Measurements from ENCODE around the gene PPP4R3A.
A peak's percentile ranks its signal among the peaks of the same experiment; 100 is the strongest.

Gene PPP4R3A

GRCh38 chr14:91484186-91484585, 25.9 kb downstream of the PPP4R3A start:
- Mint-ChIP-seq H3K27me3 (ENCODE audit: low read depth) (no peaks in the 10 kb centered on the region), H3K36me3 (ENCODE audit: low read depth) (peaks cover 51% of the 10 kb centered on the region), H3K27ac (no peak overlapping the region), H3K4me1 (ENCODE audit: low read depth) (peaks cover 24% of the 10 kb centered on the region), H3K4me3 (no peak overlapping the region), H3K9me3 (no peaks in the 10 kb centered on the region)

GRCh38 chr14:91482263-91483013, 27.7 kb downstream of the PPP4R3A start:
- Mint-ChIP-seq H3K27me3 (ENCODE audit: low read depth) (no peaks in the 10 kb centered on the region), H3K9me3 (no peaks in the 10 kb centered on the region), H3K4me3 (no peak overlapping the region), H3K4me1 (ENCODE audit: low read depth) (peaks cover 34% of the 10 kb centered on the region), H3K27ac (no peak overlapping the region), H3K36me3 (ENCODE audit: low read depth) (peaks cover 59% of the 10 kb centered on the region)

- H3K9me3 Mint-ChIP-seq, result no peaks in the 10 kb centered on the region
- H3K4me3 Mint-ChIP-seq, result no peak overlapping the region
- H3K4me1 Mint-ChIP-seq (ENCODE audit: low read depth), result peaks cover 32% of the 10 kb centered on the region
- H3K36me3 Mint-ChIP-seq (ENCODE audit: low read depth), result peaks cover 65% of the 10 kb centered on the region
- no peaks in the 10 kb centered on the region for H3K27me3 Mint-ChIP-seq (ENCODE audit: low read depth)
- peak overlapping the region; percentile 45 for H3K27ac Mint-ChIP-seq
These were observed 32.7 kb downstream of the PPP4R3A start for GRCh38 chr14:91477388-91477787.

- Mint-ChIP-seq H3K4me3 (no peak overlapping the region), H3K27me3 (ENCODE audit: low read depth) (no peaks in the 10 kb centered on the region), H3K9me3 (no peaks in the 10 kb centered on the region), H3K27ac (peak overlapping the region; percentile 15), H3K36me3 (ENCODE audit: low read depth) (peaks cover 55% of the 10 kb centered on the region), H3K4me1 (ENCODE audit: low read depth) (peaks cover 15% of the 10 kb centered on the region)
These were observed 37.1 kb downstream of the PPP4R3A start for GRCh38 chr14:91473046-91473445.

- peaks cover 52% of the 10 kb centered on the region for H3K36me3 Mint-ChIP-seq (ENCODE audit: low read depth)
- H3K27me3 Mint-ChIP-seq (ENCODE audit: low read depth), result no peaks in the 10 kb centered on the region
- no peak overlapping the region for H3K4me3 Mint-ChIP-seq
- peaks cover 20% of the 10 kb centered on the region for H3K4me1 Mint-ChIP-seq (ENCODE audit: low read depth)
- H3K27ac Mint-ChIP-seq, result no peak overlapping the region
- H3K9me3 Mint-ChIP-seq, result no peaks in the 10 kb centered on the region
These were observed 39.9 kb downstream of the PPP4R3A start for GRCh38 chr14:91470216-91470615.

- Mint-ChIP-seq H3K36me3 (ENCODE audit: low read depth) (peaks cover 48% of the 10 kb centered on the region), H3K27ac (no peak overlapping the region), H3K27me3 (ENCODE audit: low read depth) (no peaks in the 10 kb centered on the region), H3K4me3 (no peak overlapping the region), H3K4me1 (ENCODE audit: low read depth) (peaks cover 22% of the 10 kb centered on the region), H3K9me3 (no peaks in the 10 kb centered on the region)
These were observed 43.9 kb downstream of the PPP4R3A start for GRCh38 chr14:91466192-91466591.

- no peaks in the 10 kb centered on the region for H3K9me3 Mint-ChIP-seq
- H3K36me3 Mint-ChIP-seq (ENCODE audit: low read depth), result peaks cover 46% of the 10 kb centered on the region
- H3K4me3 Mint-ChIP-seq, result no peak overlapping the region
- H3K4me1 Mint-ChIP-seq (ENCODE audit: low read depth), result peaks cover 21% of the 10 kb centered on the region
- H3K27me3 Mint-ChIP-seq (ENCODE audit: low read depth), result no peaks in the 10 kb centered on the region
- H3K27ac Mint-ChIP-seq, result no peak overlapping the region
These were observed 45.4 kb downstream of the PPP4R3A start for GRCh38 chr14:91464615-91465205.

- Mint-ChIP-seq H3K36me3 (ENCODE audit: low read depth) (peaks cover 60% of the 10 kb centered on the region), H3K9me3 (no peaks in the 10 kb centered on the region), H3K27me3 (ENCODE audit: low read depth) (no peaks in the 10 kb centered on the region), H3K27ac (no peak overlapping the region), H3K4me3 (no peak overlapping the region), H3K4me1 (ENCODE audit: low read depth) (peaks cover 22% of the 10 kb centered on the region)
These were observed 51.5 kb downstream of the PPP4R3A start for GRCh38 chr14:91458612-91459011.

GRCh38 chr14:91456283-91456682, 53.8 kb downstream of the PPP4R3A start:
- Mint-ChIP-seq H3K27me3 (ENCODE audit: low read depth) (peaks cover 3% of the 10 kb centered on the region), H3K9me3 (no peaks in the 10 kb centered on the region), H3K27ac (no peak overlapping the region), H3K36me3 (ENCODE audit: low read depth) (peaks cover 46% of the 10 kb centered on the region), H3K4me3 (no peak overlapping the region), H3K4me1 (ENCODE audit: low read depth) (peaks cover 17% of the 10 kb centered on the region)

- Mint-ChIP-seq H3K9me3 (no peaks in the 10 kb centered on the region), H3K4me1 (ENCODE audit: low read depth) (peaks cover 13% of the 10 kb centered on the region), H3K27ac (no peak overlapping the region), H3K4me3 (no peak overlapping the region), H3K27me3 (ENCODE audit: low read depth) (peaks cover 6% of the 10 kb centered on the region), H3K36me3 (ENCODE audit: low read depth) (peaks cover 35% of the 10 kb centered on the region)
These were observed 55.5 kb downstream of the PPP4R3A start for GRCh38 chr14:91454580-91454979.

- no peak overlapping the region for H3K4me3 Mint-ChIP-seq
- H3K4me1 Mint-ChIP-seq (ENCODE audit: low read depth), result peaks cover 13% of the 10 kb centered on the region
- H3K27me3 Mint-ChIP-seq (ENCODE audit: low read depth), result peaks cover 6% of the 10 kb centered on the region
- peaks cover 35% of the 10 kb centered on the region for H3K36me3 Mint-ChIP-seq (ENCODE audit: low read depth)
- H3K9me3 Mint-ChIP-seq, result no peaks in the 10 kb centered on the region
- H3K27ac Mint-ChIP-seq, result no peak overlapping the region
These were observed 56.0 kb downstream of the PPP4R3A start for GRCh38 chr14:91454155-91454554.

- H3K27me3 Mint-ChIP-seq (ENCODE audit: low read depth), result peaks cover 6% of the 10 kb centered on the region
- H3K9me3 Mint-ChIP-seq, result no peaks in the 10 kb centered on the region
- H3K4me1 Mint-ChIP-seq (ENCODE audit: low read depth), result peaks cover 13% of the 10 kb centered on the region
- H3K36me3 Mint-ChIP-seq (ENCODE audit: low read depth), result peaks cover 33% of the 10 kb centered on the region
- H3K4me3 Mint-ChIP-seq, result no peak overlapping the region
- no peak overlapping the region for H3K27ac Mint-ChIP-seq
These were observed 56.4 kb downstream of the PPP4R3A start for GRCh38 chr14:91453744-91454143.

- H3K27me3 Mint-ChIP-seq (ENCODE audit: low read depth), result peaks cover 46% of the 10 kb centered on the region
- H3K36me3 Mint-ChIP-seq (ENCODE audit: low read depth), result no peaks in the 10 kb centered on the region
- no peaks in the 10 kb centered on the region for H3K4me1 Mint-ChIP-seq (ENCODE audit: low read depth)
- peaks cover 7% of the 10 kb centered on the region for H3K9me3 Mint-ChIP-seq
- no peak overlapping the region for H3K27ac Mint-ChIP-seq
- no peak overlapping the region for H3K4me3 Mint-ChIP-seq
These were observed 65.6 kb downstream of the PPP4R3A start for GRCh38 chr14:91444335-91445020.

GRCh38 chr14:91439345-91439744, 70.8 kb downstream of the PPP4R3A start:
- Mint-ChIP-seq H3K4me1 (ENCODE audit: low read depth) (no peaks in the 10 kb centered on the region), H3K9me3 (peaks cover 22% of the 10 kb centered on the region), H3K27ac (no peak overlapping the region), H3K4me3 (no peak overlapping the region), H3K36me3 (ENCODE audit: low read depth) (no peaks in the 10 kb centered on the region), H3K27me3 (ENCODE audit: low read depth) (peaks cover 32% of the 10 kb centered on the region)

- no peak overlapping the region for H3K4me3 Mint-ChIP-seq
- H3K27me3 Mint-ChIP-seq (ENCODE audit: low read depth), result peaks cover 27% of the 10 kb centered on the region
- no peak overlapping the region for H3K27ac Mint-ChIP-seq
- no peaks in the 10 kb centered on the region for H3K4me1 Mint-ChIP-seq (ENCODE audit: low read depth)
- H3K9me3 Mint-ChIP-seq, result peaks cover 22% of the 10 kb centered on the region
- H3K36me3 Mint-ChIP-seq (ENCODE audit: low read depth), result no peaks in the 10 kb centered on the region
These were observed 71.3 kb downstream of the PPP4R3A start for GRCh38 chr14:91438845-91439244.
